ENCODE data around the gene SPR. TPM values are rescaled to one million over a fixed set of nuclear protein-coding genes. Genes with fewer than 3 reads are reported as not detected.

SPR gene
- total and polyA plus RNA-seq, 2 donors (not counting 1 experiment from before 2014, with no cell fraction given) = not detected

DNA sequence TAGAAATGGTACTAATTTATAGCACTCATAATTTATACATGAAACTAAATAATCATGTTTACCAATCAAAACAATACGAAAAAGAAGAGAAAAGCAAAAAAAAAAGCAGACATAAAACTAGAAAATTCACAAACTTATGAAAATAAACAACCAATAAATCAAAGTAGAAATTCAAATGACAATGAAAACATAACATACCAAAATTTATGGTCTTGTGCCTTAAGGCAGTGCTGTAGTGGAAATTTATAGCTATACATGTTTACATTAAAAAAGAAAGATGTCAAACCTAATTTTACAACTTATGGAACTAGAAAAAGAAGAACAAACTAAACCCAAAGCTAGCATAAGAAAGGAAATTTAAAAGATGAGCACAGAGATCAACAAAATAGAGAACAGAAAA is 16.1 kb upstream of the SPR start:
- Histone ChIP-seq H3K4me2 (replicated peaks; ENCODE audit: low read depth, low read length, poor library complexity, severe bottlenecking) (no peak overlapping the region), H4K20me1 (ENCODE audit: control insufficient read depth, insufficient read depth, low read length, poor library complexity, severe bottlenecking) (no peaks in the 10 kb centered on the region), H3K9me3 (ENCODE audit: control extremely low read depth in 1 of 3, control insufficient read depth in 2 of 3, insufficient read depth in 1 of 3, low read length in 2 of 3) (peaks cover 0 to 4% (median 0%) of the 10 kb centered on the region in 3 donors), H3K27ac (ENCODE audit: low read length in 2 of 2) (no peak overlapping the region), H3K27me3 (replicated peaks in 1 of 4; ENCODE audit: control extremely low read depth in 1 of 4, control insufficient read depth in 3 of 4, insufficient read depth in 4 of 4, low read length in 3 of 4) (peaks cover 0 to 21% (median 3%) of the 10 kb centered on the region in 4 experiments), H3K4me3 (ENCODE audit: control extremely low read depth in 1 of 5, extremely low read depth in 1 of 5, insufficient read depth in 1 of 5, low read depth in 2 of 5, low read length in 4 of 5) (no peak overlapping the region), H2AFZ (ENCODE audit: insufficient read depth, low read depth, low read length, poor library complexity, severe bottlenecking) (no peak overlapping the region), H3K4me1 (ENCODE audit: control insufficient read depth in 2 of 2, insufficient read depth in 2 of 2, low read length in 2 of 2) (no peaks in the 10 kb centered on the region), H3K9ac (ENCODE audit: low read length) (no peak overlapping the region), H3K36me3 (replicated peaks in 1 of 2; ENCODE audit: control extremely low read depth in 1 of 2, control insufficient read depth in 1 of 2, extremely low read depth in 1 of 2, insufficient read depth in 2 of 2, low read length in 1 of 2) (no peaks in the 10 kb centered on the region), H3K79me2 (ENCODE audit: control insufficient read depth, insufficient read depth, low read length) (no peaks in the 10 kb centered on the region)
- intact Hi-C loops (cut with micrococcal nuclease) = no loop called here
- no peak overlapping the region for H3K27ac Mint-ChIP-seq
- DNase-seq (no peak), ATAC-seq (ENCODE audit: low read depth) (no peak)
- no peak overlapping the region for H3K4me3 Mint-ChIP-seq
- no peaks in the 10 kb centered on the region for H3K4me1 Mint-ChIP-seq
- H3K27me3 Mint-ChIP-seq = peaks cover 46% of the 10 kb centered on the region
- CTCF ChIA-PET = interaction anchor here (0.9 to 1.7 kb wide), 5 partner anchors 9 to 101 kb away, joined by 3 to 8 read pairs (median 4); no protein-coding TSS in a partner anchor
- no peaks in the 10 kb centered on the region for H3K9me3 Mint-ChIP-seq (ENCODE audit: insufficient read depth)
- POLR2A ChIA-PET = no interaction called here
- no CpG with 5 or more reads among the region's 1 CpG for WGBS (ENCODE audit: insufficient coverage)
- no peak for TF ChIP-seq CTCF (IDR thresholded peaks at IDR 0.05)
- TF ChIP-seq EZH2 (IDR thresholded peaks at IDR 0.05; ENCODE audit: borderline replicate concordance, insufficient read depth, low read depth, low read length, poor library complexity, severe bottlenecking) = no peak

DNA sequence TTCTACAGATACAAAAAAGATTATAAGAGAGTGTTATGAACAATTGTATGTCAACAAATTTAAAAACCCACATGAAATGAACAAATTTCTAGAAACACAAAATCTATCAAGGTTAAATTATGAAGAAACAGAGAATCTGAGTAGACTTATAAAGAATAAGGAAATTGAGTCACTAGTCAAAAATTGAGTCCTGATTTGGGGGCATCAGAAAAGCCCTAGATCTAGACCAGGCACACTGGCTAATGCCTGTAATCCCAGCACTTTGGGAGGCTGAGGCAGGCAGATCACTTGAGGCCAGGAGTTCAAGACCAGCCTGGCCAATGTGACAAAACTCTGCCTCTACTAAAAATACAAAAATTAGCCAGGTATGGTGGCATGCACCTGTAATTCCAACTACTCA is 15.3 kb upstream of the SPR start:
- Histone ChIP-seq H3K79me2 (ENCODE audit: control insufficient read depth, insufficient read depth, low read length) (no peaks in the 10 kb centered on the region), H3K4me2 (replicated peaks; ENCODE audit: low read depth, low read length, poor library complexity, severe bottlenecking) (no peak overlapping the region), H2AFZ (ENCODE audit: insufficient read depth, low read depth, low read length, poor library complexity, severe bottlenecking) (no peak overlapping the region), H3K27me3 (replicated peaks in 1 of 4; ENCODE audit: control extremely low read depth in 1 of 4, control insufficient read depth in 3 of 4, insufficient read depth in 4 of 4, low read length in 3 of 4) (peaks cover 0 to 18% (median 3%) of the 10 kb centered on the region in 4 experiments), H3K9me3 (ENCODE audit: control extremely low read depth in 1 of 3, control insufficient read depth in 2 of 3, insufficient read depth in 1 of 3, low read length in 2 of 3) (peaks cover 0 to 4% (median 0%) of the 10 kb centered on the region in 3 donors), H3K4me3 (ENCODE audit: control extremely low read depth in 1 of 5, extremely low read depth in 1 of 5, insufficient read depth in 1 of 5, low read depth in 2 of 5, low read length in 4 of 5) (no peak overlapping the region), H3K9ac (ENCODE audit: low read length) (no peak overlapping the region), H4K20me1 (ENCODE audit: control insufficient read depth, insufficient read depth, low read length, poor library complexity, severe bottlenecking) (no peaks in the 10 kb centered on the region), H3K36me3 (replicated peaks in 1 of 2; ENCODE audit: control extremely low read depth in 1 of 2, control insufficient read depth in 1 of 2, extremely low read depth in 1 of 2, insufficient read depth in 2 of 2, low read length in 1 of 2) (no peaks in the 10 kb centered on the region), H3K4me1 (ENCODE audit: control insufficient read depth in 2 of 2, insufficient read depth in 2 of 2, low read length in 2 of 2) (no peaks in the 10 kb centered on the region), H3K27ac (ENCODE audit: low read length in 2 of 2) (no peak overlapping the region)
- Mint-ChIP-seq H3K4me1 (no peaks in the 10 kb centered on the region), H3K4me3 (no peak overlapping the region), H3K27me3 (peaks cover 40% of the 10 kb centered on the region), H3K27ac (no peak overlapping the region), H3K9me3 (ENCODE audit: insufficient read depth) (no peaks in the 10 kb centered on the region)
- intact Hi-C loops (cut with micrococcal nuclease) = no loop called here
- no peak for TF ChIP-seq CTCF (IDR thresholded peaks at IDR 0.05)
- TF ChIP-seq EZH2 (IDR thresholded peaks at IDR 0.05; ENCODE audit: borderline replicate concordance, insufficient read depth, low read depth, low read length, poor library complexity, severe bottlenecking) = no peak
- ChIA-PET POLR2A (no interaction called here), CTCF (interaction anchor here (0.9 to 1.6 kb wide), 2 partner anchors 12 to 102 kb away, joined by 3 to 8 read pairs; no protein-coding TSS in a partner anchor)
- DNase-seq (no peak), ATAC-seq (ENCODE audit: low read depth) (no peak)

All from B cell (primary cell).